Body of pancreas (tissue), 4 donors: ENCODE measurements around the gene TXNDC16. TPM values are rescaled to one million over a fixed set of nuclear protein-coding genes. Genes with fewer than 3 reads are reported as not detected.

Source experiments
- ATAC-seq: fragments of 150-250 bp; one replicate; pipeline ENCODE4 v1.9.1; 2016
- DNase-seq, 4 donors: peaks; one replicate each; pipeline ENCODE4 v3.0.0-alpha.2; 2019
- H3K27ac ChIP-seq, 4 donors: fragments of 200-600 bp; sonication (generic); 1 replicate in 3 of 4; 2 replicates in 1 of 4; pipeline versions ENCODE4 v1.5.1 to v1.6.1; 2016 to 2019; ENCODE audit warnings: mild to moderate bottlenecking in 1 of 4, mixed read lengths in 1 of 4, moderate library complexity in 1 of 4
- H3K27me3 ChIP-seq, 2 donors: fragments of 200-600 bp; sonication (generic); one replicate each; pipeline ENCODE4 v1.6.0; 2016; ENCODE audit warnings: mild to moderate bottlenecking in 1 of 2
- H3K36me3 ChIP-seq, 2 donors: fragments of 200-600 bp; sonication (generic); replicated peaks in 1 of 2; 2 replicates each; pipeline ENCODE4 v1.5.1; 2016; ENCODE audit warnings: low read depth in 2 of 2; ENCODE audit not compliant: insufficient read depth in 1 of 2
- H3K4me1 ChIP-seq: fragments of 200-600 bp; sonication (generic); one replicate; pipeline ENCODE4 v1.6.0; 2016
- H3K4me3 ChIP-seq, 2 donors: fragments of 200-600 bp; sonication (generic); 1 replicate in 1 of 2; 2 replicates in 1 of 2; pipeline ENCODE4 v1.5.1; 2016 to 2019
- H3K9me3 ChIP-seq, 3 donors: fragments of 200-600 bp; sonication (generic); 1 replicate in 2 of 3; 2 replicates in 1 of 3; pipeline ENCODE4 v1.5.1; 2016
- CTCF ChIP-seq, 7 experiments: fragments of 450-650 bp in 4 of 7; fragments of 200-600 bp in 3 of 7; sonication (generic) in 3 of 7; IDR thresholded peaks; one replicate each; pipeline ENCODE4 v1.5.1; 2016 to 2019; ENCODE audit warnings: antibody characterized with exemption in 7 of 7
- POLR2A ChIP-seq, 3 donors: fragments of 450-650 bp; IDR thresholded peaks; one replicate each; pipeline ENCODE4 v1.6.1; 2016; ENCODE audit warnings: antibody characterized with exemption in 3 of 3, mild to moderate bottlenecking in 2 of 3
- WGBS, 2 donors: methylation state at CpG; one replicate each; pipeline ENCODE4 v1.1.5; 2017; 5-methylcytosine and 5-hydroxymethylcytosine counted together
- intact Hi-C: fragments of 100-400 bp; cut with DNase I; formaldehyde crosslinking; loops from one replicate; pipeline ENCODE4 v1.15.1; 2023
- total RNA-seq, 2 donors: library from RNA; depleted of rRNA; stranded (reverse); fragments of >200 nt; gene quantifications; one replicate each; pipeline ENCODE4 v1.1.0, GENCODE V29; 2016

Gene TXNDC16
- total RNA-seq, 2 donors from 2014 or later: 4.0 to 7.5 TPM

DNA sequence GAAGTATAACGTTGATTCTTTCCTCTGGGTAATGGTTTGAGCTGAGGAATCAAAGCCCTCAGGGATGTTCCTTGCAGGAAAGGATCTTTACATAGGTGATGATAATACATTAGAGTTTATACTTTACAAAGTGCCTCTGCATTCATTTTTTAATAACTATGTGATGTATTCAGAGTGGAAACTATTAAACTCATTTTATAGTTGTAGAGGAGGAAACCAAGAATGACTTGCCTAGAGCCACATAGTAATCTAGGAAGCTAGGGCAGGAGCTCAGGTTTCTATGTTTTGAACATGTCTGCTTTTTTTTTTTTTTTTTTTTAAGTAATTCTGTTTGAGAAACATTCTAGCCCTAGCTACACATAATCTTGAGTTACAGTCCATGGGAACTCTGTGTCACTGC lies 117.3 kb downstream of the TXNDC16 start:
- TF ChIP-seq CTCF (IDR thresholded peaks at IDR 0.05): no peak
- no peak for TF ChIP-seq POLR2A (IDR thresholded peaks at IDR 0.05)
- Histone ChIP-seq H3K27ac (no peak overlapping the region), H3K9me3 (no peaks in the 10 kb centered on the region), H3K36me3 (no peaks in the 10 kb centered on the region), H3K4me3 (no peak overlapping the region), H3K27me3 (no peaks in the 10 kb centered on the region), H3K4me1 (no peaks in the 10 kb centered on the region)
- ATAC-seq (no peak), DNase-seq (no peak)
- WGBS, 2 donors: 91 to 96% methylated on average over 1 of the region's 1 CpG
- intact Hi-C loops: no loop called here

- TF ChIP-seq CTCF (IDR thresholded peaks at IDR 0.05) (no peak), POLR2A (IDR thresholded peaks at IDR 0.05) (no peak)
- H3K9me3 ChIP-seq: no peaks in the 10 kb centered on the region
- DNase-seq: no peak
- intact Hi-C loops: no loop called here
- no peak overlapping the region for H3K4me3 ChIP-seq
- ATAC-seq: no peak
- WGBS, 2 donors: 89 to 92% methylated on average over 2 of the region's 2 CpGs
- no peaks in the 10 kb centered on the region for H3K36me3 ChIP-seq
- H3K4me1 ChIP-seq: no peaks in the 10 kb centered on the region
- no peaks in the 10 kb centered on the region for H3K27me3 ChIP-seq
- H3K27ac ChIP-seq: no peak overlapping the region
Observed at GRCh38 chr14:52430474-52430873, 121.8 kb downstream of the TXNDC16 start.

DNA sequence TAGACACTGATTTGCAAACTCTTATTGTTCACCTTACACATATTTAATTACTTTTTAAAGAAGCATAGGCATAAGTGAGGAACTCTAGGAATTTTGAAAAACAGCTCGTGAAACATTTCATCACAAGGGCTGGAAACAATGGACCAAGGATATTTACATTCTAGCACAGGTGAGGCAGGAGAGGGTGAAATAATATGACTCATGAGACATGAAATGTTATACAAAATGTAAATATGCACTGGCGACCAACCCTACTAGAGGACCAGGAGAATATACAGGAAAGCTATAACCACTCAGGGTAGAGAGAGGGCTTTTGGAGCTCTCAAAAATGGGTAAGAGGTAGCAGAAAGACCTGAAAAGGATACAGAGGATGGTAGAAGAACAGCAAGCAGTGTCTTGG lies 122.9 kb downstream of the TXNDC16 start:
- Histone ChIP-seq H3K27me3 (no peaks in the 10 kb centered on the region), H3K4me1 (no peaks in the 10 kb centered on the region), H3K27ac (no peak overlapping the region), H3K36me3 (no peaks in the 10 kb centered on the region), H3K9me3 (no peaks in the 10 kb centered on the region), H3K4me3 (no peak overlapping the region)
- no peak for ATAC-seq
- intact Hi-C loops: no loop called here
- no peak for DNase-seq
- 91 to 100% methylated on average over 2 of the region's 2 CpGs for WGBS, 2 donors
- TF ChIP-seq POLR2A (IDR thresholded peaks at IDR 0.05) (no peak), CTCF (IDR thresholded peaks at IDR 0.05) (no peak)

DNA sequence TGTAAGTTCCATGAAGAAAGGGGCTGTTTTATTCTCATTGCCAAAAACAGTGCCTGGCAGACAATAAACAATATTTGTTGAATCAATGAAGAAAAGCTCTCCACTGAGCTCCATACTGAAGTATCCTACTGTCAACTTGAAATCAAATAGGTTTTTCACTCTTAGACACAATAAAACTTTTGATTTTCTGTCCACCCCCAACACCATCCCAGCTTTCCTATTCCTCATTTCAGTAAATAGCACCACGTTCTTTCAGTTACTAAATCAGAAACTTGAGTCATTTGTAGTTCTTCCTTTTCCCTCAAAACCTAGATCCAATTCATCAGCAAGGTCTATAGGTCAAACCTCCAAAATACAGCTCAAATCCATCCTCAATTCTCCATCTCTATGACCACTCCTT lies 124.8 kb downstream of the TXNDC16 start:
- Histone ChIP-seq H3K27me3 (no peaks in the 10 kb centered on the region), H3K27ac (no peak overlapping the region), H3K9me3 (no peaks in the 10 kb centered on the region), H3K4me1 (no peaks in the 10 kb centered on the region), H3K4me3 (no peak overlapping the region), H3K36me3 (no peaks in the 10 kb centered on the region)
- no peak for DNase-seq
- TF ChIP-seq CTCF (IDR thresholded peaks at IDR 0.05): no peak
- TF ChIP-seq POLR2A (IDR thresholded peaks at IDR 0.05): no peak
- no peak for ATAC-seq
- intact Hi-C loops: no loop called here
- whole genome bisulfite sequencing, 2 donors: 79 to 82% methylated on average over 1 of the region's 1 CpG

DNA sequence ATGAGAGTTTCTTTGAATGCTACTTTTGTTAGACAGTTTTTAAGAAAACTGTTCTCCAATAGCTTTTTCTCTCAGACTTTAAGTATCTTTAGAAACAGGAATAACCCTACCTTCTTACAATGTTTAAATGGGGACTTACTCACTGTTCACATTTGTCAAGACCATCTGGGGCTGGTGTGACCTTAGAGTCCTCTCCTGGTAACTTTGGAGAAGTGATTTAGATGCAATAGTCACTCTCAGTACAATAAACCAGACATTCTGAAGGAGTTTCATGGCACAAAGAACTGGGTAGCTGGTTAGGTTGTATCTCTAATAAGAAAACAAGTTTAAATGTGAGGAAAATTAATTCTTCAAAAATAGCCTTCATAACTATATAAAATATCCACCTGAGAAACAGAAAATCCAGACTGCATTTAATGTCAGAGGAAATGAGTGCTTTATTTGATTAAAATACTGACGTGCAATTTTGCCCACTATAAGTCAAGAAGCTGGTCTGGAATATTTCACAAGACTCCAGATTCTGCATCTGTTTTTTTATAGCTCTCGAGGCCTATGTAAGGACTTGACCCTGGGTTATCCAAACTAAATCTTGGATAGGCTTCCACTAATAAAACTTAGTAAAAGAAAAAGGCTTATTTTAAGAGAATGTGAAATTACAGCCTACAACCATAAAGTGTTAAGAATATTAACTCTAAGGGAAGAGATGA lies 129.5 kb downstream of the TXNDC16 start:
- intact Hi-C loops: no loop called here
- DNase-seq: no peak
- WGBS, 2 donors: 66 to 69% methylated on average over 2 of the region's 2 CpGs

More for the DNA sequence above, 129.5 kb downstream of the TXNDC16 start:
- Histone ChIP-seq H3K4me1 (no peaks in the 10 kb centered on the region), H3K9me3 (no peaks in the 10 kb centered on the region), H3K27ac (no peak overlapping the region), H3K4me3 (no peak overlapping the region), H3K27me3 (no peaks in the 10 kb centered on the region), H3K36me3 (no peaks in the 10 kb centered on the region)
- no peak for ATAC-seq
- TF ChIP-seq CTCF (IDR thresholded peaks at IDR 0.05): no peak
- TF ChIP-seq POLR2A (IDR thresholded peaks at IDR 0.05): no peak
